ENCODE data around the gene PHF8.
A peak's percentile ranks its signal among the peaks of the same experiment; 100 is the strongest.

- TF ChIP-seq CTCF (IDR thresholded peaks at IDR 0.05) (peak in 3 of 5 experiments; percentile 19 to 32 (median 28)), EP300 (IDR thresholded peaks at IDR 0.05) (no peak), POLR2A (IDR thresholded peaks at IDR 0.05) (no peak)
Measured at GRCh38 chrX:54042609-54043021, 1.7 kb downstream of the PHF8 start.

Measured in tibial nerve (tissue), 4 donors.